K562 (cell line): ENCODE measurements around the gene DLAT. TPM values are rescaled to one million over a fixed set of nuclear protein-coding genes. Genes with fewer than 3 reads are reported as not detected.

Experiments
- BHLHE40 ChIP-seq: IDR thresholded peaks from 2 replicates; pipeline ENCODE4 v1.6.1; 2011; ENCODE audit warnings: low read length, improper control_type of control experiment
- ESRRA ChIP-seq: fragments of 450-650 bp; IDR thresholded peaks from 2 replicates; pipeline ENCODE4 v1.6.1; 2014; ENCODE audit warnings: low read depth, mild to moderate bottlenecking, moderate library complexity, borderline replicate concordance
- NCOA6 ChIP-seq: fragments of 450-650 bp; IDR thresholded peaks from 2 replicates; pipeline ENCODE4 v1.6.1; 2017; ENCODE audit warnings: mild to moderate bottlenecking
- PHF8 ChIP-seq: fragments of 200-600 bp; sonication (generic); IDR thresholded peaks from 2 replicates; pipeline ENCODE4 v1.6.1; 2012; ENCODE audit warnings: mixed run types, mild to moderate bottlenecking, inconsistent platforms, low read length, moderate library complexity, borderline replicate concordance
- SAP30 ChIP-seq: fragments of 200-600 bp; sonication (generic); IDR thresholded peaks from 2 replicates; pipeline ENCODE4 v1.6.1; 2012; ENCODE audit warnings: borderline replicate concordance, low read depth, mild to moderate bottlenecking, moderate library complexity, low read length, control low read depth, inconsistent platforms; ENCODE audit not compliant: insufficient read depth, poor library complexity, severe bottlenecking
- SOX6 ChIP-seq: fragments of 450-650 bp; IDR thresholded peaks from 2 replicates; pipeline ENCODE4 v1.6.1; 2014; ENCODE audit warnings: mild to moderate bottlenecking
- TEAD4 ChIP-seq, 2 experiments: sonication (generic) in 1 of 2; formaldehyde crosslinking in 1 of 2; IDR thresholded peaks; 2 replicates each; pipeline versions ENCODE4 v1.6.1 to v1.8.0; 2012 to 2022; ENCODE audit warnings: borderline replicate concordance in 1 of 2, inconsistent platforms in 1 of 2, low read length in 1 of 2, mild to moderate bottlenecking in 1 of 2, missing genetic modification reagents in 1 of 2
- ZNF143 ChIP-seq: sonication (generic); formaldehyde crosslinking; IDR thresholded peaks from 2 replicates; pipeline ENCODE4 v1.9.0; 2022; ENCODE audit warnings: mild to moderate bottlenecking, missing genetic modification reagents
- ZNF583 ChIP-seq: fragments of 250-450 bp; sonication (Bioruptor Pico); IDR thresholded peaks from 2 replicates; pipeline ENCODE4 v1.4.0; 2020
- polyA plus RNA-seq, 8 experiments: library from polyadenylated mRNA; depleted of rRNA in 4 of 8; stranded (reverse) in 5 of 8; unstranded in 3 of 8; fragments of >200 nt; fragmentation: Nextera tagmentation in 2 of 8; fragmentation: Illumina TruSeq in 1 of 8; extraction: Ambion mirVana in 2 of 8; extraction: Trizol in 1 of 8; gene quantifications; 2 replicates each; pipeline versions ENCODE4 v1.2.1 to v1.2.3, GENCODE V29; 2011 to 2014; ENCODE audit warnings: inconsistent platforms in 1 of 8, missing spikeins in 1 of 8
- total RNA-seq, 7 experiments: library from RNA; depleted of rRNA in 6 of 7; stranded (reverse); fragments of >200 nt in 6 of 7; fragmentation: Illumina TruSeq in 2 of 7; extraction: Trizol in 2 of 7; gene quantifications; 2 replicates each; pipeline versions ENCODE4 v1.2.1 to v1.2.3, GENCODE V29; 2011 to 2021; ENCODE audit warnings: low replicate concordance in 1 of 7
- TF ChIP-seq, protein P1 (sequence below): sonication (generic); formaldehyde crosslinking; IDR thresholded peaks from 2 replicates; pipeline ENCODE4 v1.8.0; 2023; ENCODE audit warnings: mild to moderate bottlenecking, missing genetic modification reagents
- TF ChIP-seq, protein P2 (sequence below): sonication (generic); formaldehyde crosslinking; IDR thresholded peaks from 2 replicates; pipeline ENCODE4 v1.8.0; 2022; ENCODE audit warnings: mild to moderate bottlenecking, missing genetic modification reagents
- TF ChIP-seq, protein P3 (sequence below): fragments of 450-650 bp; IDR thresholded peaks from 2 replicates; pipeline ENCODE4 v1.6.1; 2016
- TF ChIP-seq, protein P4 (sequence below): sonication (generic); formaldehyde crosslinking; IDR thresholded peaks from 2 replicates; pipeline ENCODE4 v1.8.0; 2022; ENCODE audit warnings: mild to moderate bottlenecking, missing genetic modification reagents
- TF ChIP-seq, protein P5 (sequence below): fragments of 450-650 bp; IDR thresholded peaks from 2 replicates; pipeline ENCODE4 v1.6.1; 2017; ENCODE audit warnings: antibody characterized with exemption

Gene DLAT
- total and polyA plus RNA-seq, 9 of the 15 experiments (the other 6 are each of a cell fraction or from before 2014, with no cell fraction given): 41.7 to 152 (median 105) TPM

DNA sequence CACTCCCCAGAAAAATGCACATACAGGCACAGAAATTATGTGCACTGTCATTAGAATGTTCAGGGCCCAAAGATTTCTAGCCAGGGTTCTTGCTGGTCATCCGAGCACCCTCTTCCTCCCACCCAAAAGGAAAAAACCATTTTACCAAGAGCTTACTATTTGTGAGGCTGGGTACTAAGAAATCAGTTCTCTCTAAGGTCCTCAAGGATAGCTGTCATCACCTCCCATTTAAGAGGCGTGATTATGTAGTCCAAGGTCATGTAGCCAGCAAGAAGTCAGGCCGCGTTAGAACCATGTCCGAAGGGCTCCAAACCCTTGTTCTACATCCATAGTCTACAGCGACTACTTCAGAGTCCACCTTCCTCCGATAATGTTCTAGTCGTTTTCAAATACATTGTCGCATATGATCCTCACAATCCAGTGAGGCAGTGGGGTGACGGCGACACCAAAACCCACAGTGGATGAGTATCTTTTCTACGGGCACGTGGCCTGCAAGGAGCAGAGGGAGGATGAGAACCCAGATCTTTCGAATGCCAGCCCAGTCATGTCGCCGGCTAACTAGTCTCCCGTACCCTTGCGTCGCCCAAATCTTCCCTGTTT lies 60.7 kb downstream of the DLAT start (continued):
- TF ChIP-seq, protein P1, sequence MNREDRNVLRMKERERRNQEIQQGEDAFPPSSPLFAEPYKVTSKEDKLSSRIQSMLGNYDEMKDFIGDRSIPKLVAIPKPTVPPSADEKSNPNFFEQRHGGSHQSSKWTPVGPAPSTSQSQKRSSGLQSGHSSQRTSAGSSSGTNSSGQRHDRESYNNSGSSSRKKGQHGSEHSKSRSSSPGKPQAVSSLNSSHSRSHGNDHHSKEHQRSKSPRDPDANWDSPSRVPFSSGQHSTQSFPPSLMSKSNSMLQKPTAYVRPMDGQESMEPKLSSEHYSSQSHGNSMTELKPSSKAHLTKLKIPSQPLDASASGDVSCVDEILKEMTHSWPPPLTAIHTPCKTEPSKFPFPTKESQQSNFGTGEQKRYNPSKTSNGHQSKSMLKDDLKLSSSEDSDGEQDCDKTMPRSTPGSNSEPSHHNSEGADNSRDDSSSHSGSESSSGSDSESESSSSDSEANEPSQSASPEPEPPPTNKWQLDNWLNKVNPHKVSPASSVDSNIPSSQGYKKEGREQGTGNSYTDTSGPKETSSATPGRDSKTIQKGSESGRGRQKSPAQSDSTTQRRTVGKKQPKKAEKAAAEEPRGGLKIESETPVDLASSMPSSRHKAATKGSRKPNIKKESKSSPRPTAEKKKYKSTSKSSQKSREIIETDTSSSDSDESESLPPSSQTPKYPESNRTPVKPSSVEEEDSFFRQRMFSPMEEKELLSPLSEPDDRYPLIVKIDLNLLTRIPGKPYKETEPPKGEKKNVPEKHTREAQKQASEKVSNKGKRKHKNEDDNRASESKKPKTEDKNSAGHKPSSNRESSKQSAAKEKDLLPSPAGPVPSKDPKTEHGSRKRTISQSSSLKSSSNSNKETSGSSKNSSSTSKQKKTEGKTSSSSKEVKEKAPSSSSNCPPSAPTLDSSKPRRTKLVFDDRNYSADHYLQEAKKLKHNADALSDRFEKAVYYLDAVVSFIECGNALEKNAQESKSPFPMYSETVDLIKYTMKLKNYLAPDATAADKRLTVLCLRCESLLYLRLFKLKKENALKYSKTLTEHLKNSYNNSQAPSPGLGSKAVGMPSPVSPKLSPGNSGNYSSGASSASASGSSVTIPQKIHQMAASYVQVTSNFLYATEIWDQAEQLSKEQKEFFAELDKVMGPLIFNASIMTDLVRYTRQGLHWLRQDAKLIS (CRISPR knock-in tag): no peak
- no peak for TF ChIP-seq ZNF143
- 0 out of 2 replicates have a peak, but pooled peaks have one; percentile 18 for TF ChIP-seq ZNF583 (CRISPR knock-in tag)
- peak; percentile 48; the same call in 1 of the 2 replicates for TF ChIP-seq ESRRA
- TF ChIP-seq, protein P2, sequence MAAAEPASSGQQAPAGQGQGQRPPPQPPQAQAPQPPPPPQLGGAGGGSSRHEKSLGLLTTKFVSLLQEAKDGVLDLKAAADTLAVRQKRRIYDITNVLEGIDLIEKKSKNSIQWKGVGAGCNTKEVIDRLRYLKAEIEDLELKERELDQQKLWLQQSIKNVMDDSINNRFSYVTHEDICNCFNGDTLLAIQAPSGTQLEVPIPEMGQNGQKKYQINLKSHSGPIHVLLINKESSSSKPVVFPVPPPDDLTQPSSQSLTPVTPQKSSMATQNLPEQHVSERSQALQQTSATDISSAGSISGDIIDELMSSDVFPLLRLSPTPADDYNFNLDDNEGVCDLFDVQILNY (CRISPR knock-in tag): no peak
- TF ChIP-seq, protein P3, sequence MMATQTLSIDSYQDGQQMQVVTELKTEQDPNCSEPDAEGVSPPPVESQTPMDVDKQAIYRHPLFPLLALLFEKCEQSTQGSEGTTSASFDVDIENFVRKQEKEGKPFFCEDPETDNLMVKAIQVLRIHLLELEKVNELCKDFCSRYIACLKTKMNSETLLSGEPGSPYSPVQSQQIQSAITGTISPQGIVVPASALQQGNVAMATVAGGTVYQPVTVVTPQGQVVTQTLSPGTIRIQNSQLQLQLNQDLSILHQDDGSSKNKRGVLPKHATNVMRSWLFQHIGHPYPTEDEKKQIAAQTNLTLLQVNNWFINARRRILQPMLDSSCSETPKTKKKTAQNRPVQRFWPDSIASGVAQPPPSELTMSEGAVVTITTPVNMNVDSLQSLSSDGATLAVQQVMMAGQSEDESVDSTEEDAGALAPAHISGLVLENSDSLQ: no peak
- 0 out of 2 replicates have a peak, but pooled peaks have one; percentile 3 for TF ChIP-seq TEAD4 (IDR thresholded peaks at IDR 0.05; ENCODE audit: low read length)
- no peak for TF ChIP-seq TEAD4 (CRISPR knock-in tag; IDR thresholded peaks at IDR 0.05; ENCODE audit: borderline replicate concordance)
- TF ChIP-seq, protein P4, sequence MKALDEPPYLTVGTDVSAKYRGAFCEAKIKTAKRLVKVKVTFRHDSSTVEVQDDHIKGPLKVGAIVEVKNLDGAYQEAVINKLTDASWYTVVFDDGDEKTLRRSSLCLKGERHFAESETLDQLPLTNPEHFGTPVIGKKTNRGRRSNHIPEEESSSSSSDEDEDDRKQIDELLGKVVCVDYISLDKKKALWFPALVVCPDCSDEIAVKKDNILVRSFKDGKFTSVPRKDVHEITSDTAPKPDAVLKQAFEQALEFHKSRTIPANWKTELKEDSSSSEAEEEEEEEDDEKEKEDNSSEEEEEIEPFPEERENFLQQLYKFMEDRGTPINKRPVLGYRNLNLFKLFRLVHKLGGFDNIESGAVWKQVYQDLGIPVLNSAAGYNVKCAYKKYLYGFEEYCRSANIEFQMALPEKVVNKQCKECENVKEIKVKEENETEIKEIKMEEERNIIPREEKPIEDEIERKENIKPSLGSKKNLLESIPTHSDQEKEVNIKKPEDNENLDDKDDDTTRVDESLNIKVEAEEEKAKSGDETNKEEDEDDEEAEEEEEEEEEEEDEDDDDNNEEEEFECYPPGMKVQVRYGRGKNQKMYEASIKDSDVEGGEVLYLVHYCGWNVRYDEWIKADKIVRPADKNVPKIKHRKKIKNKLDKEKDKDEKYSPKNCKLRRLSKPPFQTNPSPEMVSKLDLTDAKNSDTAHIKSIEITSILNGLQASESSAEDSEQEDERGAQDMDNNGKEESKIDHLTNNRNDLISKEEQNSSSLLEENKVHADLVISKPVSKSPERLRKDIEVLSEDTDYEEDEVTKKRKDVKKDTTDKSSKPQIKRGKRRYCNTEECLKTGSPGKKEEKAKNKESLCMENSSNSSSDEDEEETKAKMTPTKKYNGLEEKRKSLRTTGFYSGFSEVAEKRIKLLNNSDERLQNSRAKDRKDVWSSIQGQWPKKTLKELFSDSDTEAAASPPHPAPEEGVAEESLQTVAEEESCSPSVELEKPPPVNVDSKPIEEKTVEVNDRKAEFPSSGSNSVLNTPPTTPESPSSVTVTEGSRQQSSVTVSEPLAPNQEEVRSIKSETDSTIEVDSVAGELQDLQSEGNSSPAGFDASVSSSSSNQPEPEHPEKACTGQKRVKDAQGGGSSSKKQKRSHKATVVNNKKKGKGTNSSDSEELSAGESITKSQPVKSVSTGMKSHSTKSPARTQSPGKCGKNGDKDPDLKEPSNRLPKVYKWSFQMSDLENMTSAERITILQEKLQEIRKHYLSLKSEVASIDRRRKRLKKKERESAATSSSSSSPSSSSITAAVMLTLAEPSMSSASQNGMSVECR (CRISPR knock-in tag): no peak
- no peak for TF ChIP-seq NCOA6
- no peak for TF ChIP-seq PHF8
- TF ChIP-seq BHLHE40: 0 out of 2 replicates have a peak, but pooled peaks have one; percentile 44
- peak; percentile 12 for TF ChIP-seq SAP30
- TF ChIP-seq SOX6: no peak
- TF ChIP-seq, protein P5, sequence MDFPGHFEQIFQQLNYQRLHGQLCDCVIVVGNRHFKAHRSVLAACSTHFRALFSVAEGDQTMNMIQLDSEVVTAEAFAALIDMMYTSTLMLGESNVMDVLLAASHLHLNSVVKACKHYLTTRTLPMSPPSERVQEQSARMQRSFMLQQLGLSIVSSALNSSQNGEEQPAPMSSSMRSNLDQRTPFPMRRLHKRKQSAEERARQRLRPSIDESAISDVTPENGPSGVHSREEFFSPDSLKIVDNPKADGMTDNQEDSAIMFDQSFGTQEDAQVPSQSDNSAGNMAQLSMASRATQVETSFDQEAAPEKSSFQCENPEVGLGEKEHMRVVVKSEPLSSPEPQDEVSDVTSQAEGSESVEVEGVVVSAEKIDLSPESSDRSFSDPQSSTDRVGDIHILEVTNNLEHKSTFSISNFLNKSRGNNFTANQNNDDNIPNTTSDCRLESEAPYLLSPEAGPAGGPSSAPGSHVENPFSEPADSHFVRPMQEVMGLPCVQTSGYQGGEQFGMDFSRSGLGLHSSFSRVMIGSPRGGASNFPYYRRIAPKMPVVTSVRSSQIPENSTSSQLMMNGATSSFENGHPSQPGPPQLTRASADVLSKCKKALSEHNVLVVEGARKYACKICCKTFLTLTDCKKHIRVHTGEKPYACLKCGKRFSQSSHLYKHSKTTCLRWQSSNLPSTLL: peak; percentile 91
